HL-60 (cell line): ENCODE data around the gene EMID1.
A peak's percentile ranks its signal among the peaks of the same experiment; 100 is the strongest.

Source experiments
- DNase-seq, 2 experiments: peaks; one replicate each; pipeline ENCODE4 v3.0.0-alpha.2; 2010 to 2020; ENCODE audit warnings: low read depth in 1 of 2, low spot score in 1 of 2
- H3K27ac ChIP-seq: fragments of 250-450 bp; sonication (Bioruptor Pico); replicated peaks from 2 replicates; pipeline ENCODE4 v1.5.1; 2020; ENCODE audit warnings: mild to moderate bottlenecking, moderate library complexity
- H3K27me3 ChIP-seq: fragments of 250-450 bp; sonication (Bioruptor Pico); 2 replicates; pipeline ENCODE4 v1.5.1; 2021; ENCODE audit warnings: mild to moderate bottlenecking, moderate library complexity; ENCODE audit not compliant: insufficient read depth, poor library complexity, severe bottlenecking
- H3K4me3 ChIP-seq: replicated peaks from 2 replicates; pipeline ENCODE4 v1.5.1; 2011; ENCODE audit warnings: mild to moderate bottlenecking, control low read depth, low read length; ENCODE audit not compliant: insufficient read depth
- GABPA ChIP-seq: IDR thresholded peaks from 2 replicates; pipeline ENCODE4 v1.6.1; 2012; ENCODE audit warnings: low read depth
- POLR2AphosphoS5 ChIP-seq: IDR thresholded peaks from 2 replicates; pipeline ENCODE4 v1.6.1; 2012; ENCODE audit warnings: low read depth
- SPI1 ChIP-seq: IDR thresholded peaks from 2 replicates; pipeline ENCODE4 v1.6.1; 2012; ENCODE audit warnings: low read depth, mild to moderate bottlenecking, borderline replicate concordance
- TF ChIP-seq, protein P1 (sequence below): IDR thresholded peaks from one replicate; pipeline ENCODE4 v1.5.1; 2011; ENCODE audit warnings: low read length, control low read depth, inconsistent platforms; ENCODE audit not compliant: insufficient read depth
- TF ChIP-seq, protein P2 (sequence below): IDR thresholded peaks from 2 replicates; pipeline ENCODE4 v1.6.1; 2012; ENCODE audit warnings: low read depth; ENCODE audit not compliant: insufficient replicate concordance

EMID1 gene

DNA sequence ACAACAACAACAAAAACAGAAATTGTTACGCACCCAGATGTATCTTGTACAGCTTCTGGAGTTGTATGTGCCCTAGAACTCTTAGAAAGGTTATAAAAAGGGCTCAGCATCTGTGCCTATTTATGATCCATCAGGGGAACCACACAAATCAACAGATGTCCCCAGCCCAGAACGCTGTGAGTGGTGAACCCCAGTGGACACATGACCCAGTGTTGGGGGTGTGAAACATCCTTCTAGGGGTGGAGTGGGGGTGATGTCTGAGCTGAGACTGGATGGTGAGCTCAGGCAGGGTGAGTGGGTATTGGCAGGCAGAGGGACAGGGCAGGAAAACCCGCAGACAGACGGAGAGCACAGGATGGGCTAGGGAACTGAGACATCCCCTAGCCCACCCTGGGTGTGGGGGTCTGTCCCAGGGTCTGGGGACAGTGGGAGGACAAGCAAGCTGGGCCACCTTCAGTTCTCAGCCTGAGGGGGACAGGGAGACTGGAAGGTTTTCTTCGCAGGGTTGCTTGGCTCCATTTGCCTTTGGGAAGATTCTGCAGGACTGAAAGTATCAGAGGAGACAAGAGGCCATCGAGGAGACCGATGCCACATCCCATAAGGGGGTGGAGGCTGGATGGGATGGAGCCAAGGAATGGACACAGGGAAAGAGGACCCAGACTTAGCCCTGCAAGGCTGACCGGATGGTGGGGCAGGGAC is 5.8 kb upstream of the EMID1 start:
- Histone ChIP-seq H3K27ac (no peak overlapping the region), H3K27me3 (no peaks in the 10 kb centered on the region), H3K4me3 (no peak overlapping the region)
- no peak for DNase-seq
- TF ChIP-seq SPI1 = no peak
- TF ChIP-seq, protein P1, sequence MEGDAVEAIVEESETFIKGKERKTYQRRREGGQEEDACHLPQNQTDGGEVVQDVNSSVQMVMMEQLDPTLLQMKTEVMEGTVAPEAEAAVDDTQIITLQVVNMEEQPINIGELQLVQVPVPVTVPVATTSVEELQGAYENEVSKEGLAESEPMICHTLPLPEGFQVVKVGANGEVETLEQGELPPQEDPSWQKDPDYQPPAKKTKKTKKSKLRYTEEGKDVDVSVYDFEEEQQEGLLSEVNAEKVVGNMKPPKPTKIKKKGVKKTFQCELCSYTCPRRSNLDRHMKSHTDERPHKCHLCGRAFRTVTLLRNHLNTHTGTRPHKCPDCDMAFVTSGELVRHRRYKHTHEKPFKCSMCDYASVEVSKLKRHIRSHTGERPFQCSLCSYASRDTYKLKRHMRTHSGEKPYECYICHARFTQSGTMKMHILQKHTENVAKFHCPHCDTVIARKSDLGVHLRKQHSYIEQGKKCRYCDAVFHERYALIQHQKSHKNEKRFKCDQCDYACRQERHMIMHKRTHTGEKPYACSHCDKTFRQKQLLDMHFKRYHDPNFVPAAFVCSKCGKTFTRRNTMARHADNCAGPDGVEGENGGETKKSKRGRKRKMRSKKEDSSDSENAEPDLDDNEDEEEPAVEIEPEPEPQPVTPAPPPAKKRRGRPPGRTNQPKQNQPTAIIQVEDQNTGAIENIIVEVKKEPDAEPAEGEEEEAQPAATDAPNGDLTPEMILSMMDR = no peak
- TF ChIP-seq, protein P2, sequence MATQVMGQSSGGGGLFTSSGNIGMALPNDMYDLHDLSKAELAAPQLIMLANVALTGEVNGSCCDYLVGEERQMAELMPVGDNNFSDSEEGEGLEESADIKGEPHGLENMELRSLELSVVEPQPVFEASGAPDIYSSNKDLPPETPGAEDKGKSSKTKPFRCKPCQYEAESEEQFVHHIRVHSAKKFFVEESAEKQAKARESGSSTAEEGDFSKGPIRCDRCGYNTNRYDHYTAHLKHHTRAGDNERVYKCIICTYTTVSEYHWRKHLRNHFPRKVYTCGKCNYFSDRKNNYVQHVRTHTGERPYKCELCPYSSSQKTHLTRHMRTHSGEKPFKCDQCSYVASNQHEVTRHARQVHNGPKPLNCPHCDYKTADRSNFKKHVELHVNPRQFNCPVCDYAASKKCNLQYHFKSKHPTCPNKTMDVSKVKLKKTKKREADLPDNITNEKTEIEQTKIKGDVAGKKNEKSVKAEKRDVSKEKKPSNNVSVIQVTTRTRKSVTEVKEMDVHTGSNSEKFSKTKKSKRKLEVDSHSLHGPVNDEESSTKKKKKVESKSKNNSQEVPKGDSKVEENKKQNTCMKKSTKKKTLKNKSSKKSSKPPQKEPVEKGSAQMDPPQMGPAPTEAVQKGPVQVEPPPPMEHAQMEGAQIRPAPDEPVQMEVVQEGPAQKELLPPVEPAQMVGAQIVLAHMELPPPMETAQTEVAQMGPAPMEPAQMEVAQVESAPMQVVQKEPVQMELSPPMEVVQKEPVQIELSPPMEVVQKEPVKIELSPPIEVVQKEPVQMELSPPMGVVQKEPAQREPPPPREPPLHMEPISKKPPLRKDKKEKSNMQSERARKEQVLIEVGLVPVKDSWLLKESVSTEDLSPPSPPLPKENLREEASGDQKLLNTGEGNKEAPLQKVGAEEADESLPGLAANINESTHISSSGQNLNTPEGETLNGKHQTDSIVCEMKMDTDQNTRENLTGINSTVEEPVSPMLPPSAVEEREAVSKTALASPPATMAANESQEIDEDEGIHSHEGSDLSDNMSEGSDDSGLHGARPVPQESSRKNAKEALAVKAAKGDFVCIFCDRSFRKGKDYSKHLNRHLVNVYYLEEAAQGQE = no peak
- TF ChIP-seq POLR2AphosphoS5 = no peak

DNA sequence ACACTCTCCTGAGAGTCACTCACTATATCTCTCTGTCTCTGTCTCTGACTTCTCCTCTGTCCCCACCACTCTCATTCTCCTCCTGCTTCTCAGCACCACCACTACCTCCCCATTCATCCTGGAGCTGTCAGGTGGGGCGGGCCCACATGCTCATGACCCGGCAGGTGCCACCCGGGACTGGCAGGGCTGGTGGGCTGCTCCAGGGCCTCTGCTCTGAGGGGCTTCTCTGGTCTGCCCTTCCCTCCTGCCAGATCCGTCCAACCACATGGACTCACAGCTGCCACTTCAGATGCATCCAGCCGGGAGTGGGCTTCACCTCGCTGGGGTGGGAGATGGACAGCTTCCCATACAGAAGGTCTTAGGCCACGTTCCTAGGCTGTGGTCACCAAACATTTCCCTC is 4.8 kb upstream of the EMID1 start:
- Histone ChIP-seq H3K27me3 (no peaks in the 10 kb centered on the region), H3K4me3 (no peak overlapping the region), H3K27ac (no peak overlapping the region)
- no peak for DNase-seq
- TF ChIP-seq GABPA = no peak
- TF ChIP-seq SPI1 = no peak
- TF ChIP-seq, protein P1 = no peak
- TF ChIP-seq POLR2AphosphoS5 = no peak
- TF ChIP-seq, protein P2 = no peak

DNA sequence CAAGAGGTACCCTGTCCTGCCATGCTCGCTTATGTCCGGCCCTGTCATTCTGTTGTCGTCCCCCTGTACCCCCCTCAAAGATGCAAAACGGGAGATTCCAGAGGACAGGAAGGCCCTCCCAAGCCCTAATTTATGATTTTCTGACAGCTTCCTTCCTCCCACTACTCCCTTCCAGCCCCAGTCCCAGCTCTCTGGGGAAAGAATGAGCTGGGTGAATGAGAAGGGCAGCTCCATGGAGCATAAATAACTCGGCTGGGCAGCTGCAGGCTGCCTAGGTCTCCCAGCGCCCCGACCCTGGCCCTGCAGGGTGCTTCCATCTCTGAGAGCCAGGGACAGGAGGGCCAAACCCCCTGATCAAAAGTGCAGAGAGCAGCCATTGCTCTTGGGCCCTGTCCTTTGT is 3.9 kb upstream of the EMID1 start:
- H3K4me3 ChIP-seq = no peak overlapping the region
- H3K27me3 ChIP-seq = no peaks in the 10 kb centered on the region
- peak overlapping the region; percentile 75 for H3K27ac ChIP-seq
- TF ChIP-seq, protein P2 = no peak
- TF ChIP-seq POLR2AphosphoS5 (no peak), GABPA (no peak), SPI1 (no peak)
- TF ChIP-seq, protein P1 = no peak
- no peak for DNase-seq
